AG04449 (cell line): ENCODE data around the gene C18orf63.

Experiments
- CTCF ChIA-PET: fragments of 350-600 bp; formaldehyde crosslinking; extraction: SDS; loops from one replicate; lab custom pipeline; 2021; ENCODE audit warnings: antibody characterized with exemption; lab: Yijun Ruan, JAX
- POLR2A ChIA-PET: fragments of 400-600, 350-600 bp; formaldehyde crosslinking; extraction: SDS; loops from one replicate; lab custom pipeline; 2020; ENCODE audit warnings: antibody characterized with exemption, inconsistent platforms; lab: Yijun Ruan, JAX
- DNase-seq: peaks from one replicate; pipeline ENCODE4 v3.0.0-alpha.2; 2010; ENCODE audit warnings: low read depth, low spot score
- H3K4me3 ChIP-seq: 2 replicates; pipeline ENCODE4 v1.5.1; 2011; ENCODE audit warnings: low read depth, mild to moderate bottlenecking, control low read depth, low read length
- TF ChIP-seq, protein P1 (sequence below): IDR thresholded peaks from one replicate; pipeline ENCODE4 v1.5.1; 2011; ENCODE audit warnings: mild to moderate bottlenecking, moderate library complexity, low read length, control low read depth, inconsistent platforms; ENCODE audit not compliant: insufficient read depth; ENCODE audit errors: missing control alignments

C18orf63 gene

DNA sequence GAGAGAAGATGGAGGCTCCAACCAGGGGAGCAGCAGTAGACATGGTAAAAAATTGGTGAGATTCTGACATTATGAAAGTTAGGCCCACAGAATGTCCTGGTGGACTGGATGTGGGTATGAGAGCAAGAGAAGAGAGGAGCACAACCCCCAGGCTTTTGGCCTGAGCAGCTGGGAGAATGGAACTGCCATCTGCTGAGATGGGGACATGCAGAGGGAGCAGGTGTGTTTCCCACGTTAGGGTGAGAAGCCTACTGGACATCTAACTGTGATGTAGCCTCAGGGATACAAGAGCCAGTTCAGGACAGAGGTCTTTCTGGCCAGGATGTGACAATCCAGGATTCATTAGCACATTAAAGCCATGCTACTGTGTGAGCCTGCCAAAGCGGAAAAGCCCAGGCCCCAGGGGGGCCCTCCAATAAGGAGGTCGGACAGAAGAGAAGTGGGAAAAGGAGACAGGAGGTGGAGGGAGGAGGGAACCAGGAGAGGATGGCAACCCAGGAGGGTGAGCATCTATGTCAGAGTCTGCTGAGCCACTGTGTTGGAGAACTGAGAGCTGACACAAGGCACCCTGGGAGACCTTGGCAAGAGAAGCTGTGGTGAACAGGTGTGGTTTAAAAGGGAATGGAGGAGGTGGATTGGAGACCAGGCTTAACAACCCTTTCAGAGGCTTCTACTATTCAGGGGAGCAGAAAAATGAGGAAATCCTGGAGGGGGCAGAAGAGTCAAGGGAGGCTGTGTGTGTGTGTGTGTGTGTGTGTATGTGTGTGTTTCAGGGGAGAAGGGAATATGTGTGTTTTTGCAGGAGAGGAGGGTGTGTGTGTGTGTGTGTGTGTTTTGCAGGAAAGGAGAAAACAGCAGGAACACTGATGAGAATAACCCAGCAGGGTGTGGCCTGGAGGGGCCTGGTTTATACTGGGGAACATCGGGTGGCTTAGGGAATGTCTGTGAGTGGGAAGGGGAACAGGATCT, 34.3 kb upstream of the C18orf63 start:
- TF ChIP-seq, protein P1, sequence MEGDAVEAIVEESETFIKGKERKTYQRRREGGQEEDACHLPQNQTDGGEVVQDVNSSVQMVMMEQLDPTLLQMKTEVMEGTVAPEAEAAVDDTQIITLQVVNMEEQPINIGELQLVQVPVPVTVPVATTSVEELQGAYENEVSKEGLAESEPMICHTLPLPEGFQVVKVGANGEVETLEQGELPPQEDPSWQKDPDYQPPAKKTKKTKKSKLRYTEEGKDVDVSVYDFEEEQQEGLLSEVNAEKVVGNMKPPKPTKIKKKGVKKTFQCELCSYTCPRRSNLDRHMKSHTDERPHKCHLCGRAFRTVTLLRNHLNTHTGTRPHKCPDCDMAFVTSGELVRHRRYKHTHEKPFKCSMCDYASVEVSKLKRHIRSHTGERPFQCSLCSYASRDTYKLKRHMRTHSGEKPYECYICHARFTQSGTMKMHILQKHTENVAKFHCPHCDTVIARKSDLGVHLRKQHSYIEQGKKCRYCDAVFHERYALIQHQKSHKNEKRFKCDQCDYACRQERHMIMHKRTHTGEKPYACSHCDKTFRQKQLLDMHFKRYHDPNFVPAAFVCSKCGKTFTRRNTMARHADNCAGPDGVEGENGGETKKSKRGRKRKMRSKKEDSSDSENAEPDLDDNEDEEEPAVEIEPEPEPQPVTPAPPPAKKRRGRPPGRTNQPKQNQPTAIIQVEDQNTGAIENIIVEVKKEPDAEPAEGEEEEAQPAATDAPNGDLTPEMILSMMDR, result no peak

DNA sequence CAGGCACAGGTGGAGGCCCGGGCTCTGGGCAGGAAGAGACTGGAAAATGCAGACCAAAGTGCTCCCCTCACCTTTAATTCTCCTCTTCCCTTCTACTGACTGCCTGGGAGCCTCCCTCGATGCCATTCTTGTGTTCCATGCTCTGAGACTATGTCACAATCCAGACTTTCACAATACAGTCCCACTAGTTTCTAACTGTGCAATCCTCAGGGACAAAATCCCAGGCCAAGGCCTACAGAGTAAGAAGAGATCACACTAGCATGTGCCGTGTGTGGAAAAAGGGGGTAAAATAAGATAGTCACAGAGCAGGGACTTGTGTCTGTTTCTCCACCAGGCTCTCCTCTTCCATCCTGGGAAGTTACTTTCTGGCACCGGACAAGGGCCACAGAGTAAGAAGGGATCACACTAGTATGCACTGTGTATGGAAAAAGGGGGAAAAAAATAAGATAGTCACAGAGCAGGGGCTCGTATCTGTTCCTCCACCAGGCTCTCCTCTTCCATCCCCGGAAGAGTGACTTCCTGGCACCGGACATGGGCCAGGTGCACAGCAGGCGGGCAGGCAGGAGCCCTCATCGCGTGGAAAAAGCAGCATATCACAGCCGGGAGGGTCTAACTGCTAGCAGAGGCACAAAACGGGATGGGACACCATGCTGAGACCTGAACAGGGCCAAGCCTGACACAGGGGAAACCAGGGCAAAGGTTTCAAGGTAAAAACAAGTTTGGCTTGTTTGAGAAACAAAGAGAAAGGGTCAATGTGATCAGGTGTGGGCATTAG, 33.5 kb upstream of the C18orf63 start:
- DNase-seq, result no peak
- no peak overlapping the region for H3K4me3 ChIP-seq
- POLR2A ChIA-PET, result no interaction called here
- TF ChIP-seq, protein P1, result no peak
- CTCF ChIA-PET, result no interaction called here

More for the DNA sequence above, 34.3 kb upstream of the C18orf63 start:
- H3K4me3 ChIP-seq, result no peak overlapping the region
- ChIA-PET POLR2A (no interaction called here), CTCF (no interaction called here)
- no peak for DNase-seq

DNA sequence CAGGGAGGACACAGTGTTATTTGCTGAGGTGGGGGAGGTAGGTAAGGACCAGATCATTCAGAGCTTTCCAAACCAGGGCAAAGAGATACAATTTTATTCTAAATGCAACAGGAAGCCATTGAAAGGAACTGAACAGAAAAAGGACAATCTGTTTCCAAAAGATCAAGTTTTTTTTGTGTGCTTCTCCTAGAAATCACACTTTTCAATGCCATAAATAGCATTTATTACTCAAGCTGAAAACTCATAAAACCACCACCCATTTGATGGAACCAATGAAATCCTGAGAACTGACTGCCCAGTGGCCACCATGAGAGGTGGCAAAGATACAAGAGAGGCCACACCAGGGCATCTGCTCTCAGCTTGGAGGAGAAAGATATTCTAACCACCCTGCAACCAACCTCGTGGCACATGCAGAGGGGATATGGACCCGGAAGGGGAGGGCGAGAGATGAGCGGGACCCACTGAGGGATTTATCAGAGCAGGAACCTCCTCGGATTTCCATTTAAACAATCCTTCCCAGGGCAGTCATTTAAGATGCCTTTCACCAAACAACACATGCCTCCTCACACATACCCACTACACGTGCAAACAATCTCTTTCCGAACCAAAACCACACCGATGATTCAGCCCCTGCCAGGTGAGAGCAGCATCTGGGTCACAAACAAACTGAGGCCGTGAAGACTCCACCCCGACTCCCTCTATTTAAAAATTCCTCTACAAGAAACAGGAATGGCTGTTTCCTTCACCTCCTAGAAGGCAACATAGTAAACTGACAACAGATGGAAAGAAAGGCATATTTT, 32.7 kb upstream of the C18orf63 start:
- ChIA-PET CTCF (no interaction called here), POLR2A (no interaction called here)
- TF ChIP-seq, protein P1, result no peak
- H3K4me3 ChIP-seq, result no peak overlapping the region
- DNase-seq, result no peak

DNA sequence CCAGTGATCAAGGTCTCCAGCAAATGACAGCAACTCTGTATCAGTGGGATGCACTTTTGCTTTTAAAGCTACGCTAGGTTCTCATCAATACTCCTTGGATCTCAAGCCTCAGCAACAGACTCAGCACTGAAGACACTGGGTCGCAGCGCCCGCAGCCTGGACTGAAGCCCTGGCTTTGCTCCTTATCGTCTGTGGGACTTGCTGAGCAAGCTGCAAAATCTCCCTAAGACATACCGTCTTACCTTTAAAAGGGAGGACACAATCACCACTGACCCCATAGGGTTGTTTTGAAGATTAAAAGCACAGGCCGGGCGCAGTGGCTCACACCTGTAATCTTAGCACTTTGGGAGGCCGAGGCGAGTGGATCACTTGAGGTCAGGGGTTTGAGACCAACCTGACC, 32.0 kb upstream of the C18orf63 start:
- ChIA-PET POLR2A (no interaction called here), CTCF (no interaction called here)
- DNase-seq, result no peak
- TF ChIP-seq, protein P1, result no peak
- no peak overlapping the region for H3K4me3 ChIP-seq

DNA sequence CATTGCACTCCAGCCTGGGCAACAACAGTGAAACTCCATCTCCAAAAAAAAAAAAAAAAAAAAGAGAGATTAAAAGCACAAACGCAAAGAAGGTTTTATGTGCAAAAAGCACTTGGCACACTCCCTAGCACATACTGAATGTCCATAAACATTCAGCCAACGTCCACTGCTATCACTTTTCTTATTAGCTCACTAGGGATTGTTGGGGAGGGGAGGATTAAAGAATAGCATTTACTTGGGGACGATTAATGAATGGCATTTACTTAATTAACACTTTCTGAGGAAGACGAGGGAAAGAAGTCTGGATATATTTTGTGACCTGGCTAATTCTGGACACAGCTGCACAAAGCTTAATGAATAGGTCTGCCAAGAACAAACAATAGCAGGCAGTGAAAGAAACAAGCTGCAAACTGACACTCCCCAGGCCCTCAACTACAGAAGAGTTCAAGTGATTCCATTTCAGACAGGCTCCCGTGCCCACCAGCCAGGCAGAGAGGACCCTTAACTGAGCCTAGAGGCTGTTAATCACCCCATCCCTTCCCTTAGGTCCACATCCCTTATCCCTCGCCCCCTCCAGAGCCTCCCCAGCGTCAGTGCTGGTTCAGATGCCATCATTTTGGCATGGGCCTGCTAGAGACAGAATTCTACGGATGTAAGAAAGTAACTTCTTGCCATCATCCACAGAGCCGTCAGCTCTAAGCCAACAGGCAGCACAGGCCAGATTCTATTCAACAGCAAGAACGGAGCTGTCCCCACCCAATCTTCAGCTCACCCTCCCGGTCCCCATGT, 31.3 kb upstream of the C18orf63 start:
- no peak for DNase-seq
- TF ChIP-seq, protein P1, result no peak

More for the DNA sequence above, 31.3 kb upstream of the C18orf63 start:
- POLR2A ChIA-PET, result no interaction called here
- CTCF ChIA-PET, result no interaction called here
- H3K4me3 ChIP-seq, result no peak overlapping the region
